ENCODE measurements around the gene MAP4K4.

GRCh38 chr2:101698014-101698843 lies 722 bp downstream of the MAP4K4 start:
- TF ChIP-seq ZNF274 (IDR thresholded peaks at IDR 0.05; ENCODE audit: low read depth, low read length) (no peak), YY1 (IDR thresholded peaks at IDR 0.05; ENCODE audit: insufficient read depth, insufficient read length) (no peak), SUZ12 (IDR thresholded peaks at IDR 0.05; ENCODE audit: extremely low read depth, insufficient read depth, insufficient read length) (no peak)
